SK-N-SH (cell line): ENCODE measurements around the gene SULF2.

Source experiments
- CTCF ChIP-seq: fragments of 200-600 bp; sonication (generic); IDR thresholded peaks from 2 replicates; pipeline ENCODE4 v1.6.1; 2017; ENCODE audit warnings: antibody characterized with exemption, mild to moderate bottlenecking, moderate library complexity
- NFIC ChIP-seq: IDR thresholded peaks from 2 replicates; pipeline ENCODE4 v1.4.0; 2012; ENCODE audit warnings: borderline replicate concordance
- POLR2AphosphoS5 ChIP-seq: IDR thresholded peaks from 2 replicates; pipeline ENCODE4 v1.6.1; 2012; ENCODE audit warnings: low read depth, low read length
- RAD21 ChIP-seq: IDR thresholded peaks from 2 replicates; pipeline ENCODE4 v1.6.1; 2012; ENCODE audit warnings: mild to moderate bottlenecking, low read length
- RFX5 ChIP-seq: IDR thresholded peaks from 2 replicates; pipeline ENCODE4 v1.6.1; 2012; ENCODE audit warnings: mild to moderate bottlenecking, improper control_type of control experiment, low read length

GRCh38 chr20:47711046-47711752, 74.1 kb downstream of the SULF2 start:
- TF ChIP-seq CTCF (no peak), RAD21 (no peak), NFIC (no peak), RFX5 (no peak), POLR2AphosphoS5 (no peak)
